ENCODE measurements around the gene ZFP1. TPM values are rescaled to one million over a fixed set of nuclear protein-coding genes. Genes with fewer than 3 reads are reported as not detected.
"Not testable (repeated sequence)": the region's sequence is repeated elsewhere in the genome, so short reads cannot be mapped to it uniquely, and the experiment has no call there.

ZFP1 gene
- total and polyA plus RNA-seq, 2 experiments from 2014 or later, result 4.8 to 12.5 TPM

DNA sequence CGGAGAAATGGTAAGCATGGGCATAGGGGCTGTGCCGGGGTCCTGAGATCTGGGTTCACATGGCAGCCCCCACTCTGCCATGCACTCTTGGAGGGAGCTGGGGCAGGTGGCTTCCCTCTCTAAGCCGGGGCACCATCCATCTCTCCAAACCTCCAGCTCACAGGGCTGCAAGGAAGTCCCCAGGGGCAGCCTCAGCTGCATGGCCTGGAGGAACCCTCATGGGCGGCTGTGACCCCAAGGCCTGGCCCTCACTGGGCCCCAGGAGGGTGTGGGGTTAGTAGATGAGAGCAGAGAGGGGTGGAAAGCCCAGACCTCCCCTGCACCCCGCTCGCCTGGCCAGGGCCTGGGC, 56.1 kb downstream of the ZFP1 start:
- no peaks in the 10 kb centered on the region for H3K79me2 ChIP-seq (replicated peaks; ENCODE audit: insufficient read depth)
- no peak overlapping the region for H3K4me2 ChIP-seq
- no peaks in the 10 kb centered on the region for H3K27me3 ChIP-seq (ENCODE audit: insufficient read depth)
- no peaks in the 10 kb centered on the region for H3K9me2 ChIP-seq (ENCODE audit: insufficient read depth)
- H3K27ac ChIP-seq (ENCODE audit: low read depth), result no peak overlapping the region
- H3K4me3 Mint-ChIP-seq, result no peak overlapping the region
- H3K4me3 ChIP-seq, result no peak overlapping the region
- no peaks in the 10 kb centered on the region for H3K9me3 Mint-ChIP-seq
- no peaks in the 10 kb centered on the region for H3K36me3 Mint-ChIP-seq (ENCODE audit: low read depth)
- no peaks in the 10 kb centered on the region for H3K4me1 ChIP-seq (ENCODE audit: insufficient read depth)
- no peak overlapping the region for H3K27ac Mint-ChIP-seq
- 0 out of 2 replicates have a peak, but pooled peaks cover 3% of the 10 kb centered on the region for H3F3A ChIP-seq (replicated peaks; ENCODE audit: low read depth)
- DNase-seq (ENCODE audit: low spot score) (no peak), ATAC-seq (no peak)
- H3K27me3 Mint-ChIP-seq (ENCODE audit: insufficient read depth, low read depth, poor library complexity), result peaks cover 10% of the 10 kb centered on the region
- H4K20me1 ChIP-seq (replicated peaks; ENCODE audit: insufficient read depth), result 0 out of 2 replicates have a peak, but pooled peaks cover under 1% of the 10 kb centered on the region
- no peaks in the 10 kb centered on the region for H3K36me3 ChIP-seq (ENCODE audit: insufficient read depth)
- no peak for TF ChIP-seq STAT1 (IDR thresholded peaks at IDR 0.05; ENCODE audit: unreplicated experiment)
- no peak for TF ChIP-seq POLR2AphosphoS5 (IDR thresholded peaks at IDR 0.05; ENCODE audit: low read depth)
- TF ChIP-seq ZNF462 (CRISPR knock-in tag; IDR thresholded peaks at IDR 0.05), result no peak
- TF ChIP-seq ZNF331 (CRISPR knock-in tag; IDR thresholded peaks at IDR 0.05; ENCODE audit: low read depth), result no peak
- no peak for TF ChIP-seq EZH2 (IDR thresholded peaks at IDR 0.05; ENCODE audit: low read depth, unreplicated experiment)
- TF ChIP-seq REST (IDR thresholded peaks at IDR 0.05; ENCODE audit: unreplicated experiment), result no peak
- TF ChIP-seq EZH2phosphoT487 (IDR thresholded peaks at IDR 0.05; ENCODE audit: unreplicated experiment), result no peak
- TF ChIP-seq, protein P1, sequence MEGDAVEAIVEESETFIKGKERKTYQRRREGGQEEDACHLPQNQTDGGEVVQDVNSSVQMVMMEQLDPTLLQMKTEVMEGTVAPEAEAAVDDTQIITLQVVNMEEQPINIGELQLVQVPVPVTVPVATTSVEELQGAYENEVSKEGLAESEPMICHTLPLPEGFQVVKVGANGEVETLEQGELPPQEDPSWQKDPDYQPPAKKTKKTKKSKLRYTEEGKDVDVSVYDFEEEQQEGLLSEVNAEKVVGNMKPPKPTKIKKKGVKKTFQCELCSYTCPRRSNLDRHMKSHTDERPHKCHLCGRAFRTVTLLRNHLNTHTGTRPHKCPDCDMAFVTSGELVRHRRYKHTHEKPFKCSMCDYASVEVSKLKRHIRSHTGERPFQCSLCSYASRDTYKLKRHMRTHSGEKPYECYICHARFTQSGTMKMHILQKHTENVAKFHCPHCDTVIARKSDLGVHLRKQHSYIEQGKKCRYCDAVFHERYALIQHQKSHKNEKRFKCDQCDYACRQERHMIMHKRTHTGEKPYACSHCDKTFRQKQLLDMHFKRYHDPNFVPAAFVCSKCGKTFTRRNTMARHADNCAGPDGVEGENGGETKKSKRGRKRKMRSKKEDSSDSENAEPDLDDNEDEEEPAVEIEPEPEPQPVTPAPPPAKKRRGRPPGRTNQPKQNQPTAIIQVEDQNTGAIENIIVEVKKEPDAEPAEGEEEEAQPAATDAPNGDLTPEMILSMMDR (conservative IDR thresholded peaks at IDR 0.05; ENCODE audit: low read depth in 2 of 2), result no peak
- no peak for TF ChIP-seq CREB1 (CRISPR knock-in tag; IDR thresholded peaks at IDR 0.05; ENCODE audit: low read depth)
- peaks cover 12% of the 10 kb centered on the region; the same call in 2 of the 3 replicates for H3K4me1 Mint-ChIP-seq
- no peak overlapping the region for H2AFZ ChIP-seq

- H3K27ac Mint-ChIP-seq; H2AFZ ChIP-seq; H3K36me3 Mint-ChIP-seq (ENCODE audit: low read depth); H3F3A ChIP-seq (replicated peaks; ENCODE audit: low read depth); H3K4me2 ChIP-seq; ATAC-seq; H3K36me3 ChIP-seq (ENCODE audit: insufficient read depth); H3K4me1 ChIP-seq (ENCODE audit: insufficient read depth); H4K20me1 ChIP-seq (replicated peaks; ENCODE audit: insufficient read depth); DNase-seq (ENCODE audit: low spot score); H3K4me3 ChIP-seq; H3K27me3 Mint-ChIP-seq (ENCODE audit: insufficient read depth, low read depth, poor library complexity); H3K79me2 ChIP-seq (replicated peaks; ENCODE audit: insufficient read depth); H3K9me2 ChIP-seq (ENCODE audit: insufficient read depth); H3K27ac ChIP-seq (ENCODE audit: low read depth); H3K4me3 Mint-ChIP-seq; H3K27me3 ChIP-seq (ENCODE audit: insufficient read depth); H3K9me3 Mint-ChIP-seq: not testable (repeated sequence)
- H3K4me1 Mint-ChIP-seq, result peaks cover 12% of the 10 kb centered on the region; the same call in 2 of the 3 replicates
Observed at GRCh38 chr16:75204905-75205304, 56.6 kb downstream of the ZFP1 start.
